Activated CD8-positive, alpha-beta T cell treated with anti-CD3 and anti-CD28 coated beads for 36 hours (primary cell): ENCODE data around the gene HS6ST2. TPM values are rescaled to one million over a fixed set of nuclear protein-coding genes. Genes with fewer than 3 reads are reported as not detected.

ENCODE experiments used
- ATAC-seq: fragments of 200-7000 bp; cut with Tn5 transposase; one replicate; pipeline ENCODE4 v1.10.0; 2021; ENCODE audit warnings: mild to moderate bottlenecking, moderate library complexity
- CTCF ChIA-PET: fragments of 350-600 bp; sonication (Branson Sonifier 250); formaldehyde crosslinking; loops from one replicate; lab custom pipeline; 2021; ENCODE audit warnings: antibody characterized with exemption; lab: Charles Lee
- POLR2A ChIA-PET: fragments of 350-600 bp; sonication (Branson Sonifier 250); formaldehyde crosslinking; loops from one replicate; lab custom pipeline; 2021; ENCODE audit warnings: antibody characterized with exemption; lab: Charles Lee
- DNase-seq: peaks from one replicate; pipeline ENCODE4 v3.0.0-alpha.2; 2020
- H3K27ac Mint-ChIP-seq: one replicate; pipeline ENCODE4 v1.8.0; 2021; ENCODE audit warnings: mild to moderate bottlenecking, mixed read lengths
- H3K27me3 Mint-ChIP-seq: one replicate; pipeline ENCODE4 v1.8.0; 2021; ENCODE audit warnings: mixed read lengths
- H3K36me3 Mint-ChIP-seq: one replicate; pipeline ENCODE4 v1.8.0; 2021; ENCODE audit warnings: low read depth, mixed read lengths
- H3K4me1 Mint-ChIP-seq: one replicate; pipeline ENCODE4 v1.8.0; 2021; ENCODE audit warnings: low read depth, mixed read lengths
- H3K4me3 Mint-ChIP-seq: one replicate; pipeline ENCODE4 v1.8.0; 2021; ENCODE audit warnings: mild to moderate bottlenecking, moderate library complexity, mixed read lengths
- H3K9me3 Mint-ChIP-seq: one replicate; pipeline ENCODE4 v1.8.0; 2021; ENCODE audit warnings: mixed read lengths
- intact Hi-C: fragments of 100-400 bp; cut with micrococcal nuclease; formaldehyde crosslinking; loops from one replicate; pipeline ENCODE4 v1.10.0; 2022
- total RNA-seq, 2 experiments: library from RNA; stranded (reverse); gene quantifications; one replicate each; pipeline ENCODE4 v1.2.3, GENCODE V29; 2021
- TF ChIP-seq, protein P1 (sequence below): fragments of 200-600 bp; IDR thresholded peaks from one replicate; pipeline ENCODE4 v1.8.0; 2022; ENCODE audit warnings: antibody characterized with exemption, mild to moderate bottlenecking

The HS6ST2 gene
- total RNA-seq, 2 experiments from 2014 or later = 0.14 to 0.47 TPM

- no peak overlapping the region for H3K27ac Mint-ChIP-seq
- H3K4me3 Mint-ChIP-seq = no peak overlapping the region
- DNase-seq = no peak
- CTCF ChIA-PET = no interaction called here
- no peak for ATAC-seq
- no peaks in the 10 kb centered on the region for H3K4me1 Mint-ChIP-seq
- intact Hi-C loops = no loop called here
- TF ChIP-seq, protein P1, sequence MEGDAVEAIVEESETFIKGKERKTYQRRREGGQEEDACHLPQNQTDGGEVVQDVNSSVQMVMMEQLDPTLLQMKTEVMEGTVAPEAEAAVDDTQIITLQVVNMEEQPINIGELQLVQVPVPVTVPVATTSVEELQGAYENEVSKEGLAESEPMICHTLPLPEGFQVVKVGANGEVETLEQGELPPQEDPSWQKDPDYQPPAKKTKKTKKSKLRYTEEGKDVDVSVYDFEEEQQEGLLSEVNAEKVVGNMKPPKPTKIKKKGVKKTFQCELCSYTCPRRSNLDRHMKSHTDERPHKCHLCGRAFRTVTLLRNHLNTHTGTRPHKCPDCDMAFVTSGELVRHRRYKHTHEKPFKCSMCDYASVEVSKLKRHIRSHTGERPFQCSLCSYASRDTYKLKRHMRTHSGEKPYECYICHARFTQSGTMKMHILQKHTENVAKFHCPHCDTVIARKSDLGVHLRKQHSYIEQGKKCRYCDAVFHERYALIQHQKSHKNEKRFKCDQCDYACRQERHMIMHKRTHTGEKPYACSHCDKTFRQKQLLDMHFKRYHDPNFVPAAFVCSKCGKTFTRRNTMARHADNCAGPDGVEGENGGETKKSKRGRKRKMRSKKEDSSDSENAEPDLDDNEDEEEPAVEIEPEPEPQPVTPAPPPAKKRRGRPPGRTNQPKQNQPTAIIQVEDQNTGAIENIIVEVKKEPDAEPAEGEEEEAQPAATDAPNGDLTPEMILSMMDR = no peak
- H3K9me3 Mint-ChIP-seq = no peaks in the 10 kb centered on the region
- no peaks in the 10 kb centered on the region for H3K27me3 Mint-ChIP-seq
- POLR2A ChIA-PET = no interaction called here
- no peaks in the 10 kb centered on the region for H3K36me3 Mint-ChIP-seq
These were observed 110.0 kb downstream of the HS6ST2 start for GRCh38 chrX:132848296-132848970.

- DNase-seq (no peak), ATAC-seq (no peak)
- ChIA-PET CTCF (no interaction called here), POLR2A (no interaction called here)
- no peak overlapping the region for H3K27ac Mint-ChIP-seq
- TF ChIP-seq, protein P1 = no peak
- H3K36me3 Mint-ChIP-seq = no peaks in the 10 kb centered on the region
- no peak overlapping the region for H3K4me3 Mint-ChIP-seq
- intact Hi-C loops = no loop called here
- H3K4me1 Mint-ChIP-seq = no peaks in the 10 kb centered on the region
- H3K27me3 Mint-ChIP-seq = no peaks in the 10 kb centered on the region
- no peaks in the 10 kb centered on the region for H3K9me3 Mint-ChIP-seq
These were observed 115.1 kb downstream of the HS6ST2 start for GRCh38 chrX:132843363-132843762.

DNA sequence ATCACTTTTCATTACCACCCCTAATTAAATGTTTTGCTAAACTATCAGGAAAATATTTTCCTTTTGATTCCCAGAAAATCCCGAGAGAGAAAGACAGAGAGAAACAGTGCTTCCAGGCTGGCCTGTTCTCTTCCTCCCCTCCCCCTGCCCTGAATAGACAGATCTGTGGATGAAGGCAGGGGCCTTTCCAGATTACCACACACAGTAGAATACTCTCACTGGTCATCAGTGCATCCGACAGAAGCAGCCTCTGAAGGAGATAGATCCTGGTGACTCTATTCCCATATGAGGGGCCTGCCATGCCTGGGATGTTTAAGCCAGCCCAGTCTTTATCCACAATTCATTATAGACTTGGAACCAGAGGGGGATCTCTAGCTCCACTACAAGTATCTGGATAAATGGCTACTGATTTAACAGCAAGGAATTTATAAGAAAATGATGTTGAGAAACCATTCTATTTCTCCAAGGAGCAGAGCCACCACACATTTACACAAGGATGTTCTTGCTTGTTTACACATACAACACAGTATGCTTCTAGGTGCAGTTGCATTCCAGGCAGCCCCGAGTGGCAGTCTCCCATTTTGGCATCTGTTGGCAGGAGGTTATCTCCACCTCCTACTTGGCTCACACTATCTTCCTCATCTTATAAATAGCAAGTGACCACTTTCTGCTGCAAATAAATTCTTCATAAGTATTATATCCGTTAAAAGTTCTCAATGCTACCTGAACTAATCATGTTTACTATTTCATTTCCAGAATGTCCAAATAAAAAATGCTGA, 115.8 kb downstream of the HS6ST2 start:
- H3K4me3 Mint-ChIP-seq = no peak overlapping the region
- no peaks in the 10 kb centered on the region for H3K4me1 Mint-ChIP-seq
- no peaks in the 10 kb centered on the region for H3K36me3 Mint-ChIP-seq
- TF ChIP-seq, protein P1 = no peak
- POLR2A ChIA-PET = no interaction called here
- intact Hi-C loops = no loop called here
- H3K9me3 Mint-ChIP-seq = no peaks in the 10 kb centered on the region
- ATAC-seq (no peak), DNase-seq (no peak)
- CTCF ChIA-PET = no interaction called here
- H3K27me3 Mint-ChIP-seq = no peaks in the 10 kb centered on the region
- no peak overlapping the region for H3K27ac Mint-ChIP-seq

- Mint-ChIP-seq H3K9me3 (no peaks in the 10 kb centered on the region), H3K27ac (no peak overlapping the region), H3K4me3 (no peak overlapping the region), H3K4me1 (no peaks in the 10 kb centered on the region), H3K36me3 (no peaks in the 10 kb centered on the region), H3K27me3 (no peaks in the 10 kb centered on the region)
- no peak for ATAC-seq
- DNase-seq = no peak
- POLR2A ChIA-PET = no interaction called here
- intact Hi-C loops = no loop called here
- TF ChIP-seq, protein P1 = no peak
- CTCF ChIA-PET = no interaction called here
These were observed 120.5 kb downstream of the HS6ST2 start for GRCh38 chrX:132837967-132838366.

DNA sequence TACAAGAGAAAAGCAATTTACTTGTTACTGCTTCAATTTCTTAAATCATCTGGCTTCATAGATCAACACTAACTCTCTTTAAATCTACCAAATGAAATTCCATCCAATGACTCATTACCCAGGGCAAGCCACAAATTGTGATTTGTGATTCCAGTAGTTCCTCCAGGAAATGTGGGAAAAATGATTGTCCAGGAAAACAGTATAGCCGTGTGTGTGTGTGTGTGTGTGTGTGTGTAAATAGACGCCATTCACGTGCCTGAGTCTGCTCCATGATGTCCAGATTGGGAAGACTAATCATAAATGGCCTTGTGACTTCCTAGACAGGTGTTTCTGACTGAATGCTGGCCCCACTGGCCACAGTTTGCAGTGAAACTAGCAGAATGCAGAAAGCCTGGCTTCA, 121.3 kb downstream of the HS6ST2 start:
- intact Hi-C loops = no loop called here
- no peaks in the 10 kb centered on the region for H3K9me3 Mint-ChIP-seq
- no peaks in the 10 kb centered on the region for H3K4me1 Mint-ChIP-seq
- no peaks in the 10 kb centered on the region for H3K27me3 Mint-ChIP-seq
- H3K27ac Mint-ChIP-seq = no peak overlapping the region
- ChIA-PET CTCF (no interaction called here), POLR2A (no interaction called here)
- H3K36me3 Mint-ChIP-seq = no peaks in the 10 kb centered on the region
- ATAC-seq = no peak
- TF ChIP-seq, protein P1 = no peak
- H3K4me3 Mint-ChIP-seq = no peak overlapping the region
- DNase-seq = no peak
